Astrocyte (in vitro differentiated cells and primary cell): ENCODE measurements around the gene NEK6. TPM values are rescaled to one million over a fixed set of nuclear protein-coding genes. Genes with fewer than 3 reads are reported as not detected.

Source experiments
- DNase-seq: peaks from one replicate; pipeline ENCODE4 v3.0.0-alpha.2; 2010; ENCODE audit warnings: low read depth
- FAIRE-seq: peaks from 2 replicates; lab custom pipeline; 2011; peaks lifted over from hg19 to GRCh38; lab: Jason Lieb, UNC
- H2AFZ ChIP-seq: 2 replicates; pipeline ENCODE4 v1.6.0; 2012; ENCODE audit warnings: low read depth, low read length, inconsistent platforms
- H3K27ac ChIP-seq: 2 replicates; pipeline ENCODE4 v1.5.1; 2011; ENCODE audit warnings: low read depth, low read length, inconsistent platforms
- H3K27me3 ChIP-seq: 2 replicates; pipeline ENCODE4 v1.6.0; 2011; ENCODE audit warnings: low read length, inconsistent platforms; ENCODE audit not compliant: insufficient read depth
- H3K36me3 ChIP-seq: 2 replicates; pipeline ENCODE4 v1.5.1; 2011; ENCODE audit warnings: low read length, inconsistent platforms; ENCODE audit not compliant: insufficient read depth
- H3K4me1 ChIP-seq: 2 replicates; pipeline ENCODE4 v1.5.1; 2011; ENCODE audit warnings: low read length, inconsistent platforms; ENCODE audit not compliant: insufficient read depth
- H3K4me2 ChIP-seq: 2 replicates; pipeline ENCODE4 v1.6.0; 2012; ENCODE audit warnings: low read length, inconsistent platforms
- H3K4me3 ChIP-seq: 2 replicates; pipeline ENCODE4 v1.5.1; 2011; ENCODE audit warnings: low read depth, mild to moderate bottlenecking, low read length, inconsistent platforms; ENCODE audit not compliant: insufficient read depth
- H3K79me2 ChIP-seq: 2 replicates; pipeline ENCODE4 v1.6.0; 2012; ENCODE audit warnings: mild to moderate bottlenecking, low read length, inconsistent platforms; ENCODE audit not compliant: insufficient read depth
- H3K9ac ChIP-seq: 2 replicates; pipeline ENCODE4 v1.6.0; 2012; ENCODE audit warnings: mild to moderate bottlenecking, low read length, inconsistent platforms
- H3K9me3 ChIP-seq: 2 replicates; pipeline ENCODE4 v1.5.1; 2012; ENCODE audit warnings: low read depth, mild to moderate bottlenecking, low read length, inconsistent platforms; ENCODE audit not compliant: insufficient read depth
- H4K20me1 ChIP-seq: 2 replicates; pipeline ENCODE4 v1.6.0; 2012; ENCODE audit warnings: low read length, inconsistent platforms; ENCODE audit not compliant: insufficient read depth
- H3K27ac Mint-ChIP-seq: one replicate; pipeline ENCODE4 v1.8.0; 2021; ENCODE audit warnings: mild to moderate bottlenecking, mixed read lengths; ENCODE audit not compliant: unreplicated experiment
- H3K27me3 Mint-ChIP-seq: one replicate; pipeline ENCODE4 v1.8.0; 2021; ENCODE audit warnings: low read depth, mixed read lengths; ENCODE audit not compliant: unreplicated experiment
- H3K36me3 Mint-ChIP-seq: one replicate; pipeline ENCODE4 v1.8.0; 2021; ENCODE audit warnings: low read depth, mixed read lengths; ENCODE audit not compliant: unreplicated experiment
- H3K4me1 Mint-ChIP-seq: one replicate; pipeline ENCODE4 v1.8.0; 2021; ENCODE audit warnings: low read depth, mixed read lengths; ENCODE audit not compliant: unreplicated experiment
- H3K4me3 Mint-ChIP-seq: one replicate; pipeline ENCODE4 v1.8.0; 2021; ENCODE audit warnings: mild to moderate bottlenecking, moderate library complexity, mixed read lengths; ENCODE audit not compliant: unreplicated experiment
- H3K9me3 Mint-ChIP-seq: one replicate; pipeline ENCODE4 v1.8.0; 2021; ENCODE audit warnings: mild to moderate bottlenecking, mixed read lengths; ENCODE audit not compliant: unreplicated experiment
- EZH2 ChIP-seq: IDR thresholded peaks from 2 replicates; pipeline ENCODE4 v1.6.1; 2012; ENCODE audit warnings: mild to moderate bottlenecking, low read length, inconsistent platforms; ENCODE audit not compliant: insufficient read depth
- total RNA-seq: library from RNA; stranded (reverse); gene quantifications from 2 replicates; pipeline ENCODE4 v1.2.1, GENCODE V29; 2021
- TF ChIP-seq, protein P1 (sequence below): IDR thresholded peaks from 2 replicates; pipeline ENCODE4 v1.5.1; 2011; ENCODE audit warnings: low read depth, mild to moderate bottlenecking, inconsistent platforms, low read length, moderate library complexity; ENCODE audit not compliant: insufficient read depth

NEK6 gene
- total RNA-seq, 1 donor from 2014 or later = 76.8 TPM

DNA sequence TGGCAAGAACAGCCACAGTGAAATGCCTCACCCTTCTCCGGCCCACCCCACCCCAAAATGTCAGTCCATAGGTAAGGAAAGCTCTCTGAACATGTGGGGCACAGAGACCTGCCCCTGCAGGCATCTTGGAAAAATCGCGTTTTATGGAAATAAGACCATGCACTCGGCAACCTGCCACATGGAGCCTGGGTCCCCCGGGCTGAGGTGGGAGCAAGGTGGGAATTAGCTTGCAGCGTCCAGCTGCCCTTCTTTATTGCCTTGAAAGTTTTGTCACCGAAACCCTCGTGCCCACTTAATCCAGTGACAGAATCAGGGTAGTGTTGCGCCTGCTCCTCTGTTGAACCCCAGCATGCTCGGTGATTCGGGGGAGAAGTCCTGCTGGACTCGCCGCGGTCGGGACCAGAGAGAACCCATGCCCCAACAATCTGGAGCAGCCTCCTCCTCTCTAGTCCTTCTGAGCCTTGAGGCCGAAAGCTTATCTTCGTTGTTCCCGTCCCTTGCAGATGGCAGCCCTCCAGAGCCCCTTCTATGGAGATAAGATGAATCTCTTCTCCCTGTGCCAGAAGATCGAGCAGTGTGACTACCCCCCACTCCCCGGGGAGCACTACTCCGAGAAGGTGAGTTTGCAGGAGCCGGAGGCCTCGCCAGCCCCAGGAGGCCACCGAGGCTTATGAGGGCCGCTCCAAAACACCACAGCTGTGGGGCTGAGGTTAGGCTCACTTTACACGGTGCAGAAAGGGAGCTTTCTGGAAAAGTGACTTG is 89.6 kb downstream of the NEK6 start:
- Mint-ChIP-seq H3K27me3 (no peaks in the 10 kb centered on the region), H3K4me1 (peaks cover 6% of the 10 kb centered on the region), H3K27ac (no peak overlapping the region), H3K4me3 (no peak overlapping the region), H3K9me3 (no peaks in the 10 kb centered on the region), H3K36me3 (peaks cover 13% of the 10 kb centered on the region)
- no peak overlapping the region for H3K4me3 ChIP-seq
- peaks cover 52% of the 10 kb centered on the region for H3K36me3 ChIP-seq
- no peak overlapping the region for H3K9ac ChIP-seq
- peaks cover 13% of the 10 kb centered on the region for H3K79me2 ChIP-seq
- H4K20me1 ChIP-seq = peaks cover 77% of the 10 kb centered on the region
- H3K4me2 ChIP-seq = no peak overlapping the region
- DNase-seq (no peak), FAIRE-seq (no peak)
- no peak overlapping the region for H2AFZ ChIP-seq
- peaks cover 15% of the 10 kb centered on the region for H3K4me1 ChIP-seq
- H3K9me3 ChIP-seq = no peaks in the 10 kb centered on the region
- no peaks in the 10 kb centered on the region for H3K27me3 ChIP-seq
- no peak overlapping the region for H3K27ac ChIP-seq
- TF ChIP-seq, protein P1, sequence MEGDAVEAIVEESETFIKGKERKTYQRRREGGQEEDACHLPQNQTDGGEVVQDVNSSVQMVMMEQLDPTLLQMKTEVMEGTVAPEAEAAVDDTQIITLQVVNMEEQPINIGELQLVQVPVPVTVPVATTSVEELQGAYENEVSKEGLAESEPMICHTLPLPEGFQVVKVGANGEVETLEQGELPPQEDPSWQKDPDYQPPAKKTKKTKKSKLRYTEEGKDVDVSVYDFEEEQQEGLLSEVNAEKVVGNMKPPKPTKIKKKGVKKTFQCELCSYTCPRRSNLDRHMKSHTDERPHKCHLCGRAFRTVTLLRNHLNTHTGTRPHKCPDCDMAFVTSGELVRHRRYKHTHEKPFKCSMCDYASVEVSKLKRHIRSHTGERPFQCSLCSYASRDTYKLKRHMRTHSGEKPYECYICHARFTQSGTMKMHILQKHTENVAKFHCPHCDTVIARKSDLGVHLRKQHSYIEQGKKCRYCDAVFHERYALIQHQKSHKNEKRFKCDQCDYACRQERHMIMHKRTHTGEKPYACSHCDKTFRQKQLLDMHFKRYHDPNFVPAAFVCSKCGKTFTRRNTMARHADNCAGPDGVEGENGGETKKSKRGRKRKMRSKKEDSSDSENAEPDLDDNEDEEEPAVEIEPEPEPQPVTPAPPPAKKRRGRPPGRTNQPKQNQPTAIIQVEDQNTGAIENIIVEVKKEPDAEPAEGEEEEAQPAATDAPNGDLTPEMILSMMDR = no peak
- TF ChIP-seq EZH2 = no peak

DNA sequence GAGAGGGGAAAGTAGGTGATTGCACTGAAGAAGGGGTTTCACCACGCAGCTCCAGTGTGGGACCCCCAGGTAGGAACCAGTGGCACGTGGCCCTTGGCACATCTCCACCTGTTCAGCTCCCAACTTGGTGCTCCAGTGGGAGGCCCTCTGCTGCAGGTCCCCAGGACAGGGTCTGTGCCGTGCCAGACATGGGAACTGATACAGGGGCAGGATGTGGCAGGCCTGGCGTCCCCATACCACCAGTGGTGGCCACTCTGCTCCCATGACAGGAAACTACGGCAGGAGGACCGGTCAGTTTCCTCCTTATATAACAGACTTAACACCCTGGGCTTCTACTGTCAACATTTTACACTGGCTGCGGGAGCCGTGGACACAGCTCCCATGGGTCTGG is 90.2 kb downstream of the NEK6 start:
- Histone ChIP-seq H3K79me2 (peaks cover 13% of the 10 kb centered on the region), H3K9ac (no peak overlapping the region), H3K9me3 (no peaks in the 10 kb centered on the region), H3K36me3 (peaks cover 58% of the 10 kb centered on the region), H4K20me1 (peaks cover 83% of the 10 kb centered on the region), H3K4me3 (no peak overlapping the region), H2AFZ (no peak overlapping the region), H3K4me1 (peaks cover 9% of the 10 kb centered on the region), H3K27me3 (no peaks in the 10 kb centered on the region), H3K4me2 (no peak overlapping the region), H3K27ac (no peak overlapping the region)
- Mint-ChIP-seq H3K9me3 (no peaks in the 10 kb centered on the region), H3K27ac (no peak overlapping the region), H3K36me3 (peaks cover 16% of the 10 kb centered on the region), H3K27me3 (no peaks in the 10 kb centered on the region), H3K4me1 (peaks cover 4% of the 10 kb centered on the region), H3K4me3 (no peak overlapping the region)
- FAIRE-seq (no peak), DNase-seq (no peak)
- TF ChIP-seq, protein P1 = no peak
- no peak for TF ChIP-seq EZH2

DNA sequence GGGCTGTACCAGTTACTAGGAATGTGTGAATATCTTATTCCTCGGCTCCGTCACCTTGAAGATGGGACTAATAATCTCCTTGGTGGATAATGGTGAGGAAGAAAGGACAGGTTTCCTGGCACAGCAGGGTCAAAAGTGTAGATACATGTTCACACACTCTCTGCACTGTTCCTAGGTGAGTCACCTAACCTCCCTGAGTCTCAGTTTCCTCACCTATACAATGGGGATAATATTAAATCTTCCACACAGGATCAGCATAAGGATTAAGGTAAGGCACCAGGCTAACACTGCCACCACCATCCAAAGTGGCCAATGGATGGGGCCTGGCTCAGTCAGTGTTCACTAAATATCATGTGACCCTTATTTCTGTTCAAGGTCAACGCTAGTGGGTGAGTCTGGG is 90.6 kb downstream of the NEK6 start:
- peaks cover 6% of the 10 kb centered on the region for H3K4me1 ChIP-seq
- Mint-ChIP-seq H3K4me1 (peaks cover 3% of the 10 kb centered on the region), H3K9me3 (no peaks in the 10 kb centered on the region), H3K4me3 (no peak overlapping the region), H3K27me3 (no peaks in the 10 kb centered on the region), H3K27ac (no peak overlapping the region), H3K36me3 (peaks cover 18% of the 10 kb centered on the region)
- no peak overlapping the region for H3K4me2 ChIP-seq
- TF ChIP-seq, protein P1 = no peak
- no peak for TF ChIP-seq EZH2
- DNase-seq (no peak), FAIRE-seq (no peak)
- no peaks in the 10 kb centered on the region for H3K27me3 ChIP-seq
- H4K20me1 ChIP-seq = peaks cover 85% of the 10 kb centered on the region
- H3K36me3 ChIP-seq = peaks cover 62% of the 10 kb centered on the region
- no peaks in the 10 kb centered on the region for H3K9me3 ChIP-seq
- H3K9ac ChIP-seq = no peak overlapping the region
- peaks cover 16% of the 10 kb centered on the region for H3K79me2 ChIP-seq
- no peak overlapping the region for H2AFZ ChIP-seq
- no peak overlapping the region for H3K4me3 ChIP-seq
- H3K27ac ChIP-seq = no peak overlapping the region
